HL-60 (cell line): ENCODE measurements around the gene DNPH1.

Experiments used
- DNase-seq, 2 experiments: peaks; one replicate each; pipeline ENCODE4 v3.0.0-alpha.2; 2010 to 2020; ENCODE audit warnings: low read depth in 1 of 2, low spot score in 1 of 2
- H3K27ac ChIP-seq: fragments of 250-450 bp; sonication (Bioruptor Pico); replicated peaks from 2 replicates; pipeline ENCODE4 v1.5.1; 2020; ENCODE audit warnings: mild to moderate bottlenecking, moderate library complexity
- H3K27me3 ChIP-seq: fragments of 250-450 bp; sonication (Bioruptor Pico); 2 replicates; pipeline ENCODE4 v1.5.1; 2021; ENCODE audit warnings: mild to moderate bottlenecking, moderate library complexity; ENCODE audit not compliant: insufficient read depth, poor library complexity, severe bottlenecking
- H3K4me3 ChIP-seq: replicated peaks from 2 replicates; pipeline ENCODE4 v1.5.1; 2011; ENCODE audit warnings: mild to moderate bottlenecking, control low read depth, low read length; ENCODE audit not compliant: insufficient read depth
- GABPA ChIP-seq: IDR thresholded peaks from 2 replicates; pipeline ENCODE4 v1.6.1; 2012; ENCODE audit warnings: low read depth
- POLR2AphosphoS5 ChIP-seq: IDR thresholded peaks from 2 replicates; pipeline ENCODE4 v1.6.1; 2012; ENCODE audit warnings: low read depth
- SPI1 ChIP-seq: IDR thresholded peaks from 2 replicates; pipeline ENCODE4 v1.6.1; 2012; ENCODE audit warnings: low read depth, mild to moderate bottlenecking, borderline replicate concordance
- TF ChIP-seq, protein P1 (sequence below): IDR thresholded peaks from 2 replicates; pipeline ENCODE4 v1.6.1; 2012; ENCODE audit warnings: low read depth; ENCODE audit not compliant: insufficient replicate concordance
- TF ChIP-seq, protein P2 (sequence below): IDR thresholded peaks from one replicate; pipeline ENCODE4 v1.5.1; 2011; ENCODE audit warnings: low read length, control low read depth, inconsistent platforms; ENCODE audit not compliant: insufficient read depth

The DNPH1 gene

DNA sequence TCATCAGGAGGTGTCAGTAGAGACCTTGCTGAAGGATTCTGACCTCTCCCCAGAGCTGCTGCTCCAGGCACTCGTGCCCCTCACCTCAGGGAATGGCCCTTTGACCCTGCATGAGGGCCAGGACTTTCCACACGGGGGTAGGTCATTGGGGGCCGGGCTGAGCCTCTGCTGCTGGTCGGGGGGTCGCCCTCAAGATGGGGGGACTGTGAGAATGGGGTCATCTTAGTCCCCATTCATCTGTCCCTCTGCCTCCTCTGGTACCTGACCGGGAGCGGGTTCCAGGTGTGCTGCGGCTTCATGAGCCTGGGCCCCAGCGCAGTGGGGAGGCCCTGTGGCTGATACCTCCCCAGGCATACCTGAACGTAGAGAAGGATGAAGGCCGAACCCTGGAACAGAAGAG, 15.8 kb downstream of the DNPH1 start:
- Histone ChIP-seq H3K27me3 (no peaks in the 10 kb centered on the region), H3K4me3 (no peak overlapping the region), H3K27ac (no peak overlapping the region)
- DNase-seq: no peak
- no peak for TF ChIP-seq GABPA
- TF ChIP-seq, protein P1, sequence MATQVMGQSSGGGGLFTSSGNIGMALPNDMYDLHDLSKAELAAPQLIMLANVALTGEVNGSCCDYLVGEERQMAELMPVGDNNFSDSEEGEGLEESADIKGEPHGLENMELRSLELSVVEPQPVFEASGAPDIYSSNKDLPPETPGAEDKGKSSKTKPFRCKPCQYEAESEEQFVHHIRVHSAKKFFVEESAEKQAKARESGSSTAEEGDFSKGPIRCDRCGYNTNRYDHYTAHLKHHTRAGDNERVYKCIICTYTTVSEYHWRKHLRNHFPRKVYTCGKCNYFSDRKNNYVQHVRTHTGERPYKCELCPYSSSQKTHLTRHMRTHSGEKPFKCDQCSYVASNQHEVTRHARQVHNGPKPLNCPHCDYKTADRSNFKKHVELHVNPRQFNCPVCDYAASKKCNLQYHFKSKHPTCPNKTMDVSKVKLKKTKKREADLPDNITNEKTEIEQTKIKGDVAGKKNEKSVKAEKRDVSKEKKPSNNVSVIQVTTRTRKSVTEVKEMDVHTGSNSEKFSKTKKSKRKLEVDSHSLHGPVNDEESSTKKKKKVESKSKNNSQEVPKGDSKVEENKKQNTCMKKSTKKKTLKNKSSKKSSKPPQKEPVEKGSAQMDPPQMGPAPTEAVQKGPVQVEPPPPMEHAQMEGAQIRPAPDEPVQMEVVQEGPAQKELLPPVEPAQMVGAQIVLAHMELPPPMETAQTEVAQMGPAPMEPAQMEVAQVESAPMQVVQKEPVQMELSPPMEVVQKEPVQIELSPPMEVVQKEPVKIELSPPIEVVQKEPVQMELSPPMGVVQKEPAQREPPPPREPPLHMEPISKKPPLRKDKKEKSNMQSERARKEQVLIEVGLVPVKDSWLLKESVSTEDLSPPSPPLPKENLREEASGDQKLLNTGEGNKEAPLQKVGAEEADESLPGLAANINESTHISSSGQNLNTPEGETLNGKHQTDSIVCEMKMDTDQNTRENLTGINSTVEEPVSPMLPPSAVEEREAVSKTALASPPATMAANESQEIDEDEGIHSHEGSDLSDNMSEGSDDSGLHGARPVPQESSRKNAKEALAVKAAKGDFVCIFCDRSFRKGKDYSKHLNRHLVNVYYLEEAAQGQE: no peak
- TF ChIP-seq, protein P2, sequence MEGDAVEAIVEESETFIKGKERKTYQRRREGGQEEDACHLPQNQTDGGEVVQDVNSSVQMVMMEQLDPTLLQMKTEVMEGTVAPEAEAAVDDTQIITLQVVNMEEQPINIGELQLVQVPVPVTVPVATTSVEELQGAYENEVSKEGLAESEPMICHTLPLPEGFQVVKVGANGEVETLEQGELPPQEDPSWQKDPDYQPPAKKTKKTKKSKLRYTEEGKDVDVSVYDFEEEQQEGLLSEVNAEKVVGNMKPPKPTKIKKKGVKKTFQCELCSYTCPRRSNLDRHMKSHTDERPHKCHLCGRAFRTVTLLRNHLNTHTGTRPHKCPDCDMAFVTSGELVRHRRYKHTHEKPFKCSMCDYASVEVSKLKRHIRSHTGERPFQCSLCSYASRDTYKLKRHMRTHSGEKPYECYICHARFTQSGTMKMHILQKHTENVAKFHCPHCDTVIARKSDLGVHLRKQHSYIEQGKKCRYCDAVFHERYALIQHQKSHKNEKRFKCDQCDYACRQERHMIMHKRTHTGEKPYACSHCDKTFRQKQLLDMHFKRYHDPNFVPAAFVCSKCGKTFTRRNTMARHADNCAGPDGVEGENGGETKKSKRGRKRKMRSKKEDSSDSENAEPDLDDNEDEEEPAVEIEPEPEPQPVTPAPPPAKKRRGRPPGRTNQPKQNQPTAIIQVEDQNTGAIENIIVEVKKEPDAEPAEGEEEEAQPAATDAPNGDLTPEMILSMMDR: no peak

DNA sequence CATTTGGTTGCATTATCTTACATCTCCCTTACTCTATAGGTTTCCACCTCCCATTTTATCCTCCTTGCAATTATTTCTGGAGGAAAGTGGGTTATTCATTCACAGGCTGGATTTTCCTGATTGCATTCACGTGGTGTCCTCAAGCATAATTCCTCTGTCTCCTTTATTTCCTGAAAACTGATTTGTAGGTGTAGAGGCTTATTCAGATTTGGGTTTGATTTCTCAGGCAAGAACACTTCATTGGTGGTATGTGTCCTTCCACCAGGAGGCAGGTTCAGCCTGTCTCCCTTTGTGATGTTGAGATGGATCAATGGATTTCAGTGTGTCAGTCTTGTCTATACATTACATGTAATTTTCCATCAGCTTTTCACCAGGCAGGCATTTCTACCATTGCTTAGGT, 17.3 kb downstream of the DNPH1 start:
- H3K27me3 ChIP-seq: no peaks in the 10 kb centered on the region
- no peak for DNase-seq
- no peak overlapping the region for H3K4me3 ChIP-seq
- no peak for TF ChIP-seq POLR2AphosphoS5
- TF ChIP-seq GABPA: no peak
- TF ChIP-seq, protein P1: no peak
- no peak overlapping the region for H3K27ac ChIP-seq

DNA sequence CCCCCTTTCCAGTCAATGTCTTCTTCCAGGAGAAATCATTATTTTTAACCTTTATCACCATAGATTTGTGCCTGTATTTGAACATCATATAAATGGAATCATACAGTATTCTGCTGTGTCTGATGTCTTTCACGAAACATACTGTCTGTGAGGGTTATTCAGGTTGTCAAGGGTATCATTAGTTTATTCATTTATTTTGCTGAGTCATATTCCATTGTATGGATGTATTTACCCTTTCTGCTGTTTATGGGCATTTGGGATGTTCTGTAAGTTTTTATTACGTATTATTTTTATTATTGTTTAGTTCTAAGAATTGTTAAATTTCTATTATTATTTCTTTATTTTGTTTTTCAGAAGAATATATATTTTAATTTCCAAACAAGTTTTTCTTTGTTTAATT, 22.0 kb downstream of the DNPH1 start:
- H3K27ac ChIP-seq: no peak overlapping the region
- no peaks in the 10 kb centered on the region for H3K27me3 ChIP-seq
- TF ChIP-seq, protein P1: no peak
- no peak for TF ChIP-seq SPI1
- no peak overlapping the region for H3K4me3 ChIP-seq
- no peak for DNase-seq

DNA sequence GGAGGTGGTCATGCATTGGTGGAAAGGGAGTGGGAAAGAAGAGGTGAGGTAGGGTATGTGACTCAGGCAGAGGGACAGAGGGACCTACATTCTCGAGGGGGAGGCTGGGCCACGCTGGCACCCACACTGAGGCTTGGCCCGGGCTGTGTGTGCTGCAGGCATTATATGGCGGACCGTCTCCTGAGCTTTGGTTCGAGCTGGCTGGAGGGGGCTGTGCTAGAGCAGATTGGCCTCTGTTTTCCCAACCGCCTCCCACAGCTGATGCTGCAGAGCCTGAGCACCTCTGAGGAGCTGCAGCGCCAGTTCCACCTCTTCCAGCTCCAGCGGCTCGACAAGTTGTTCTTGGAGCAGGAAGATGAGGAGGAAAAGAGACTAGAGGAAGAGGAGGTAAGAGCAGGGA, 23.4 kb downstream of the DNPH1 start:
- TF ChIP-seq SPI1 (no peak), POLR2AphosphoS5 (no peak), GABPA (no peak)
- TF ChIP-seq, protein P2: no peak
- TF ChIP-seq, protein P1: no peak
- H3K27ac ChIP-seq: no peak overlapping the region
- DNase-seq: no peak
- H3K4me3 ChIP-seq: no peak overlapping the region
- H3K27me3 ChIP-seq: no peaks in the 10 kb centered on the region
